ENCODE measurements around the gene CDPF1. TPM values are rescaled to one million over a fixed set of nuclear protein-coding genes. Genes with fewer than 3 reads are reported as not detected.
"Not testable (repeated sequence)": the region's sequence is repeated elsewhere in the genome, so short reads cannot be mapped to it uniquely, and the experiment has no call there.

The CDPF1 gene
- polyA plus RNA-seq, 3 donors from 2014 or later, result 23.2 to 32.8 (median 23.7) TPM

DNA sequence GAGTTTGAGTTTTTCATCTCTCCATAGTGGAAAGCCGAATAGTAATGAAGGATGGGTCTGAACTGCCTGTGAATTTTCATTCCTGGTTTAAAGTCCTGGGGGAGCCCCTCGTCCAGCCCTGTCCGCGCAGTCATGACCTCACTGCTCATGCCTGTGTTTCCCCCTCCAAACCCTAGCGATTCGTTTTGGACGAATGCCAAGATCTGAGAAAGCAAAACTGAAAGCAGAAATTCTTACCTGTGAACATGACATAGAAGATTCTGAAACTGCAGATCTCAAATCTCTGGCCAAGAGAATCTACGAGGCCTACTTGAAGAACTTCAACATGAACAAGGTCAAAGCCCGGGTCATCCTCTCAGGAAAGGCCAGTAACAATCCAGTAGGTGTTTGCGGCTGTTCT is 30.5 kb downstream of the CDPF1 start:
- no peak overlapping the region for H3K4me3 Mint-ChIP-seq
- H3K27ac Mint-ChIP-seq, result peak overlapping the region in 1 of 6 donors; percentile 67
- DNase-seq, result no peak
- H3K27me3 Mint-ChIP-seq (ENCODE audit: low read depth in 3 of 3), result no peaks in the 10 kb centered on the region
- H3K4me1 Mint-ChIP-seq, result peaks cover 1 to 5% of the 10 kb centered on the region in 2 donors
- no peaks in the 10 kb centered on the region for H3K9me3 Mint-ChIP-seq
- H3K36me3 Mint-ChIP-seq, result peaks cover 18 to 37% (median 31%) of the 10 kb centered on the region in 3 donors

DNA sequence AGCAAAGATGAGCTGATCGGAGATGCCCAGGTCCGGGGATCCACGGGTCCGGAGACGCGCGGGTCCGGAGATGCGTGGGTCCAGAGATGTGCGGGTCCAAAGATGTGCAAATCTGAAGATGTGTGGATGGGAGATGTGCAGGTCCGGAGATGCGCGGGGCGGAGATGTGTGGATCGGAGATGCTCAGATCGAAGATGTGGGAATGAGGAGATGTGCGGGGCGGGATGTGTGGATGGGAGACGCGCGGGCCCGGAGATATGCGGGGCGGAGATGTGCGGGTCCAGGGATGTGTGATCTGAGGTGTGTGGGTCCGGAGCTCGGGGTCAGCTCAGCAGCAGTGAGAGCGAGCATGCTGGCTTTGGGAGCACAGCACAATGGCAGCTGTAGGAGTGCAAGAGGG is 35.5 kb downstream of the CDPF1 start:
- Mint-ChIP-seq H3K9me3 (peaks cover 0 to 3% (median 0%) of the 10 kb centered on the region in 6 donors), H3K4me1 (peaks cover under 1 to 3% of the 10 kb centered on the region in 2 donors), H3K4me3 (no peak overlapping the region), H3K27me3 (ENCODE audit: low read depth in 3 of 3) (peaks cover 0 to 3% (median 3%) of the 10 kb centered on the region in 3 donors), H3K27ac (no peak overlapping the region), H3K36me3 (peaks cover 38 to 59% (median 55%) of the 10 kb centered on the region in 3 donors)
- no peak for DNase-seq

DNA sequence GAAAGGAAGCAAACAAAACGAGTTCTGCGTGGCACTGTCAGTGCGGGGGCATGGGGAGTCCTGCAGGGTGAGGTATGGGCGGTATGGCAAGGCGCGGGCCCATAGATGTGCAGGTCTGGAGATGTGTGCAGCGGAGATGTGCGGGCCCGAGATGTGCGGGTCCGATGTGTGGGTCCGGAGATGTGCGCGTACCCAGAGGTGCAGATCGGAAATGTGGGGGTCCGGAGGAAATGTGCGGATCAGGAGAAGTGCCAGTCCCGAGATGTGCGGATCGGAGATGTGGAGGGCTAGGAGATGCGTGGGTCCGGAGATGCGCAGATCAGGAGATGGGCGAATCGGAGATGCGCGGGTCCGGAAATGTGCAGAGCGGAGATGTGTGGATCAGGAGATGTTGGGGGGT is 35.9 kb downstream of the CDPF1 start:
- Mint-ChIP-seq H3K4me1 (no peaks in the 10 kb centered on the region), H3K9me3 (peaks cover 0 to 8% (median 2%) of the 10 kb centered on the region in 6 donors)

DNA sequence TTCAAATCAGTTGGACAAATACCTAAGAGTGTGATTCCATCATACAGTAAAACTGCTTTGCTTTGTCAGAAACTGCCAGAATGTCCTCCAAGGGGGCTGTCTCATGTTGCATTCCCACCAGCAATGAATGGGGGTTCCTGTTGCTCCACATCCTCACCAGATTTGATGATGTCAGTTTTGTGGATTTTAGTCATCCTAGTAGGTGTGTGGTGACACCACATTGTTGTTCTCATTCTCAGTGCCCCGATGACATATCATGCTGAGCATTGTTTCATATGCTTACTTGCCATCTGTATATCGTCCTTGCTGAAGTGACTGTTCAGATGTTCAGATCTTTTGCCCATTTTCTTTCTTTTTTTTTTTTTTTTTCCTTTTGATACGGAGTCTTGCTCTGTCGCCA is 37.0 kb downstream of the CDPF1 start:
- Mint-ChIP-seq H3K4me3 (no peak overlapping the region), H3K27ac (no peak overlapping the region), H3K27me3 (ENCODE audit: low read depth in 3 of 3) (peaks cover 0 to 3% (median 3%) of the 10 kb centered on the region in 3 donors), H3K4me1 (no peaks in the 10 kb centered on the region), H3K9me3 (peaks cover 0 to 10% (median 5%) of the 10 kb centered on the region in 6 donors), H3K36me3 (peaks cover 43 to 64% (median 63%) of the 10 kb centered on the region in 3 donors)
- no peak for DNase-seq

More for the DNA sequence above, 35.9 kb downstream of the CDPF1 start:
- Mint-ChIP-seq H3K36me3 (peaks cover 38 to 59% (median 55%) of the 10 kb centered on the region in 3 donors), H3K27me3 (ENCODE audit: low read depth in 3 of 3) (peaks cover 0 to 3% (median 3%) of the 10 kb centered on the region in 3 donors), H3K27ac (no peak overlapping the region), H3K4me3 (no peak overlapping the region)
- no peak for DNase-seq

- Mint-ChIP-seq H3K36me3 (peaks cover 42 to 62% (median 60%) of the 10 kb centered on the region in 3 donors), H3K9me3 (peaks cover 0 to 10% (median 5%) of the 10 kb centered on the region in 6 donors), H3K27me3 (ENCODE audit: low read depth in 3 of 3) (peaks cover 0 to 3% (median 3%) of the 10 kb centered on the region in 3 donors), H3K4me1 (no peaks in the 10 kb centered on the region), H3K27ac (no peak overlapping the region), H3K4me3 (no peak overlapping the region)
- DNase-seq, result no peak
Observed at GRCh38 chr22:46212195-46212594, 37.9 kb downstream of the CDPF1 start.

- Mint-ChIP-seq H3K4me3 (no peak overlapping the region), H3K27me3 (ENCODE audit: low read depth in 3 of 3) (peaks cover 0 to 3% (median 1%) of the 10 kb centered on the region in 3 donors), H3K4me1 (peaks cover 0 to under 1% of the 10 kb centered on the region in 2 donors), H3K27ac (no peak overlapping the region), H3K36me3 (peaks cover 42 to 55% (median 50%) of the 10 kb centered on the region in 3 donors), H3K9me3 (peaks cover 0 to 10% (median 5%) of the 10 kb centered on the region in 6 donors)
- DNase-seq, result no peak
Observed at GRCh38 chr22:46209262-46209661, 40.8 kb downstream of the CDPF1 start.

GRCh38 chr22:46203601-46203980 is 46.5 kb downstream of the CDPF1 start:
- H3K27ac Mint-ChIP-seq, result peak overlapping the region in 4 of 6 donors; percentile 40 to 67 (median 54)

GRCh38 chr22:46202897-46203600 is 47.0 kb downstream of the CDPF1 start:
- Mint-ChIP-seq H3K27me3 (ENCODE audit: low read depth in 3 of 3) (no peaks in the 10 kb centered on the region), H3K9me3 (no peaks in the 10 kb centered on the region), H3K4me3 (peak overlapping the region in 4 of 5 donors; percentile 23 to 71 (median 44)), H3K36me3 (peaks cover 7 to 31% (median 18%) of the 10 kb centered on the region in 3 donors), H3K4me1 (peaks cover 30 to 39% of the 10 kb centered on the region in 2 donors), H3K27ac (peak overlapping the region in 5 of 6 donors; percentile 40 to 67 (median 40))
- peak; percentile 30 to 45 (median 30) for DNase-seq

More at GRCh38 chr22:46203601-46203980, 46.5 kb downstream of the CDPF1 start:
- no peak for DNase-seq
- Mint-ChIP-seq H3K4me3 (peak overlapping the region in 3 of 5 donors; percentile 23 to 71 (median 40)), H3K4me1 (peaks cover 30 to 39% of the 10 kb centered on the region in 2 donors), H3K9me3 (peaks cover 0 to 1% (median 0%) of the 10 kb centered on the region in 6 donors), H3K36me3 (peaks cover 9 to 35% (median 21%) of the 10 kb centered on the region in 3 donors), H3K27me3 (ENCODE audit: low read depth in 3 of 3) (no peaks in the 10 kb centered on the region)

GRCh38 chr22:46201059-46201757 is 48.9 kb downstream of the CDPF1 start:
- Mint-ChIP-seq H3K4me3 (peak overlapping the region; percentile 52 to 70 (median 60)), H3K4me1 (peaks cover 32 to 39% of the 10 kb centered on the region in 2 donors), H3K27me3 (ENCODE audit: low read depth in 3 of 3) (peaks cover 0 to 2% (median 0%) of the 10 kb centered on the region in 3 donors), H3K27ac (peak overlapping the region in 5 of 6 donors; percentile 18 to 84 (median 61)), H3K9me3 (no peaks in the 10 kb centered on the region), H3K36me3 (peaks cover 7 to 28% (median 18%) of the 10 kb centered on the region in 3 donors)
- peak; percentile 51 to 63 (median 54) for DNase-seq

DNA sequence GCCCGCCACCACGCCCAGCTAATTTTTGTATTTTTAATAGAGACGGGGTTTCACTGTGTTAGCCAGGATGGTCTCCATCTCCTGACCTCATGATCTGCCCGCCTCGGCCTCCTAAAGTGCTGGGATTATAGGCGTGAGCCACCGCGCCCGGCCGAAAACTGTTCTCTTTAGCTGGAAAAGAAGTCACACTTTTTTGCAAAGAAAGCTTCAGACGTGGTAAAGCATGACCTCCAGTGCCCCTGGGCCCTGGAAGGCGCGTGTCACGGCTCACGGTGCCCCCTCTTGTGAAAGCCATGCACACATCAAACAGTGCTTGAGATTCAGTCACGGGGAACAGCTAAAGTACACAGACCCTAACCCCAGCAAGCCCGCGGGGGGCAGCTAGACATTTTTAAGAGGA is 51.3 kb downstream of the CDPF1 start:
- peaks cover 30 to 34% of the 10 kb centered on the region in 2 donors for H3K4me1 Mint-ChIP-seq
- peaks cover 3 to 18% (median 11%) of the 10 kb centered on the region in 3 donors for H3K36me3 Mint-ChIP-seq
- H3K27me3 Mint-ChIP-seq (ENCODE audit: low read depth in 3 of 3); H3K27ac Mint-ChIP-seq; H3K9me3 Mint-ChIP-seq; DNase-seq; H3K4me3 Mint-ChIP-seq: not testable (repeated sequence)

DNA sequence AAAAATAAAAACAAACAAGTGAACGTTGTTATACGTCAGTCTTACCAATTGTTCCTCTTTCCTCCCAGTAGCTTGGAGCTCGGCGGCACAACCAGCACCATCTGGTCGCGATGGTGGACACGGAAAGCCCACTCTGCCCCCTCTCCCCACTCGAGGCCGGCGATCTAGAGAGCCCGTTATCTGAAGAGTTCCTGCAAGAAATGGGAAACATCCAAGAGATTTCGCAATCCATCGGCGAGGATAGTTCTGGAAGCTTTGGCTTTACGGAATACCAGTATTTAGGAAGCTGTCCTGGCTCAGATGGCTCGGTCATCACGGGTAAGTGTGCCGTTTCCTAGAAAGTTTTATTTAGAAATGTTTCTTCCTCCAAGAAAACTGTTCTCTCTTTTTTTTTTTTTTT is 51.8 kb downstream of the CDPF1 start:
- Mint-ChIP-seq H3K27ac (no peak overlapping the region), H3K9me3 (no peaks in the 10 kb centered on the region), H3K36me3 (peaks cover 3 to 13% (median 10%) of the 10 kb centered on the region in 3 donors), H3K4me1 (peaks cover 24 to 29% of the 10 kb centered on the region in 2 donors), H3K4me3 (no peak overlapping the region), H3K27me3 (ENCODE audit: low read depth in 3 of 3) (peaks cover 0 to 2% (median 0%) of the 10 kb centered on the region in 3 donors)
- DNase-seq, result no peak

- peaks cover 9 to 22% (median 16%) of the 10 kb centered on the region in 3 donors for H3K36me3 Mint-ChIP-seq
- no peak overlapping the region for H3K4me3 Mint-ChIP-seq
- no peaks in the 10 kb centered on the region for H3K9me3 Mint-ChIP-seq
- no peak for DNase-seq
- H3K27ac Mint-ChIP-seq, result peak overlapping the region in 5 of 6 donors; percentile 11 to 77 (median 31)
- peaks cover 12% of the 10 kb centered on the region in 2 donors for H3K4me1 Mint-ChIP-seq
- H3K27me3 Mint-ChIP-seq (ENCODE audit: low read depth in 3 of 3), result peaks cover 0 to 2% (median 0%) of the 10 kb centered on the region in 3 donors
Observed at GRCh38 chr22:46196278-46196677, 53.8 kb downstream of the CDPF1 start.

DNA sequence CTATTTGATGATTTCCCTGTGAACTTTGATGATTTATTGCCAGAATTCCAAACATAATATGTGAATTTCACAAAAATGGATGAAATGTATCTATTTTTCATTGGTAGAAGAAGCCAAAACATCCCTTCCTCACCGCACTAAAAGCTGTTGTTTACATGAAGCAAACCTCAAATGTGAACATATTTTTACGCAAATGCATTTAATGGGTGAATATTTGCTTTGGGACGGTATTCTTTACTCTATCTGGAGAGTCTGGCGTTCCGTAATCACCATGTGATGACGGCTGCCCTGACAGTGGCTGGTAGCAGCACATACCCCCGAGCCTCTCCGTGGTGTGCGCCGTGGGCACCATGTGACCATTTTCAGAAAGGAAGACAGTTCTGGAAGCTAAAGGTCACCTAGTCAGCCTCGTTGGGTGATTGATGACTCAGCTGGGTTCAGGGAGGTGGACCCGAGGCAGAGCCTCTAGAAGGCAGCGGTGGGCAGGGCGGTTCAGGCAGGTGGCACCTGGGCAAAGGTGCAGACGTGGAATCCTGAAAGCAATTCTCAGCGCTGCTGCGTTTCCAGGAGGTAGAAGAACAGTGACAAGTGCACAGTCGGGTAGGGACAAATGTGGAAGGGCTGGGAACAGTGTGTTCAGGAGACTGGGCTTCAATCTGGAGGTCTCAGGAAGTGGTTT is 54.5 kb downstream of the CDPF1 start:
- Mint-ChIP-seq H3K36me3 (peaks cover 9 to 22% (median 16%) of the 10 kb centered on the region in 3 donors), H3K27me3 (ENCODE audit: low read depth in 3 of 3) (peaks cover 0 to 2% (median 0%) of the 10 kb centered on the region in 3 donors), H3K4me1 (peaks cover 6% of the 10 kb centered on the region in 2 donors), H3K27ac (no peak overlapping the region), H3K9me3 (no peaks in the 10 kb centered on the region), H3K4me3 (no peak overlapping the region)
- DNase-seq, result no peak

Data from immature natural killer cell (primary cell).